ENCODE data around the gene CYLC2. TPM values are rescaled to one million over a fixed set of nuclear protein-coding genes. Genes with fewer than 3 reads are reported as not detected.

The CYLC2 gene
- total RNA-seq (ENCODE audit: insufficient read depth, low replicate concordance), result 15.9 TPM

GRCh38 chr9:102995033-102995432 is at the start of gene CYLC2:
TSS of gene CYLC2 (plus strand) at chr9:102995333. CDS start at chr9:102995381, 48 bp downstream.
- no peak for DNase-seq (ENCODE audit: low spot score)

GRCh38 chr9:102950346-102950745 is 44.8 kb upstream of the CYLC2 start:
- DNase-seq (ENCODE audit: low spot score), result no peak

- no peak for DNase-seq (ENCODE audit: low spot score)
Observed at GRCh38 chr9:102966999-102967398, 28.1 kb upstream of the CYLC2 start.

GRCh38 chr9:102967979-102968378 is 27.2 kb upstream of the CYLC2 start:
- no peak for DNase-seq (ENCODE audit: low spot score)

GRCh38 chr9:102972780-102973179 is 22.4 kb upstream of the CYLC2 start:
- no peak for DNase-seq (ENCODE audit: low spot score)

- no peak for DNase-seq (ENCODE audit: low spot score)
Observed at GRCh38 chr9:102974530-102974929, 20.6 kb upstream of the CYLC2 start.

- DNase-seq (ENCODE audit: low spot score), result peak; percentile 32
Observed at GRCh38 chr9:102975251-102975650, 19.9 kb upstream of the CYLC2 start.

- DNase-seq (ENCODE audit: low spot score), result no peak
Observed at GRCh38 chr9:102985162-102985895, 9.8 kb upstream of the CYLC2 start.

- no peak for DNase-seq (ENCODE audit: low spot score)
Observed at GRCh38 chr9:102986425-102986824, 8.7 kb upstream of the CYLC2 start.

GRCh38 chr9:103003689-103004088 is 8.6 kb downstream of the CYLC2 start:
- DNase-seq (ENCODE audit: low spot score), result no peak

GRCh38 chr9:103014242-103014641 is 19.1 kb downstream of the CYLC2 start:
- DNase-seq (ENCODE audit: low spot score), result no peak

GRCh38 chr9:103025796-103026195 is 30.7 kb downstream of the CYLC2 start:
- no peak for DNase-seq (ENCODE audit: low spot score)

GRCh38 chr9:103037508-103038477 is 42.7 kb downstream of the CYLC2 start:
- DNase-seq (ENCODE audit: low spot score), result peak; percentile 58

- DNase-seq (ENCODE audit: low spot score), result no peak
Observed at GRCh38 chr9:103041961-103042360, 46.8 kb downstream of the CYLC2 start.

Measured in umbilical cord (tissue), 2 donors.